Measurements from ENCODE around the gene ITIH2.
"Not testable (repeated sequence)": the region's sequence is repeated elsewhere in the genome, so short reads cannot be mapped to it uniquely, and the experiment has no call there.

ITIH2 gene

GRCh38 chr10:7703140-7703539 is at the start of gene ITIH2:
Gene ITIH2, plus strand, starts transcription at chr10:7703316. Its CDS starts 119 bp downstream, at chr10:7703435.
- Mint-ChIP-seq H3K4me3 (no peak within 1 kb of the TSS), H3K27ac (no peak within 1 kb of the TSS), H3K4me1 (no peaks in the 10 kb centered on the region), H3K27me3 (peaks cover 34% of the 10 kb centered on the region), H3K36me3 (no peaks in the 10 kb centered on the region), H3K9me3 (no peaks in the 10 kb centered on the region)
- no peak for DNase-seq
- CTCF ChIA-PET = interaction anchor here (1.0 to 1.1 kb wide), 2 partner anchors 14 to 17 kb away, joined by 3 to 6 read pairs; no protein-coding TSS in a partner anchor

DNA sequence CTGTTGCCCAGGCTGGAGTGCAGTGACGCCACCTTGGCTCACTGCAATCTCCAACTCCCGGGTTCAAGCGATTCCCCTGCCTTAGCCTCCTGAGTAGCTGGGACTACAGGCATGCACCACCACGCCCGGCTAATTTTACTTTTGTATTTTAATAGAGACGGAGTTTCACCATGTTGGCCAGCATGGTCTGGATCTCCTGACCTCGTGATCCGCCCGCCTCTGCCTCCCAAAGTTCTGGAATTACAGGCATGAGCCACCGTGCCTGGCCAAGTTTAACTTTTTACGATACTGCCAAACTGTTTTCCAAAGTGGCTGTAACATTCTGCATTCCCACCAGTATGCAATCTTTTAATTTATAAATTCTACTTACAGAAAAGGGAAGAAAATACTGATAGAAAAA is 46.0 kb upstream of the ITIH2 start:
- CTCF ChIA-PET = interaction anchor here (1.2 kb wide), 1 partner anchor 94 kb away, joined by 3 read pairs; no protein-coding TSS in a partner anchor
- not testable (repeated sequence) for H3K27me3 Mint-ChIP-seq, H3K4me1 Mint-ChIP-seq, H3K9me3 Mint-ChIP-seq, DNase-seq, H3K36me3 Mint-ChIP-seq, H3K4me3 Mint-ChIP-seq, H3K27ac Mint-ChIP-seq

DNA sequence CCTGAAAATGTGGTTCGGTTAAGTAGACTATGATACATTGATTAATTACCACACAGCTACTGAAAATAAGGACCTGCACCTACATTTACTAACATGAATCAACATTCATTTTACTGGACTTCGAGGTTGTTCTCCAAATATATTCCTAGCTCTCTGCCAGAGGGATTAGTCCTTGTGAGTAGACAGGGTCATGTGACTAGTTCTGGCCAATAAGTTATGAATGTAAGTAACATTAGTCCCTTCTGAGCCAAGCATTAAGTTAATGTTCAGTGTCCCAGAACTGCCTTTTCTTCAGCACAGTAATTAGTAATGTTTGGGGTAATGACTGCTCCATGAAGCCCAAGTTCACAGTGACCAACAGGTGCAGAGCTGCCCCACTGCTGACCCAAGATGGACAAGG is 45.6 kb upstream of the ITIH2 start:
- no peak for DNase-seq
- Mint-ChIP-seq H3K36me3 (no peaks in the 10 kb centered on the region), H3K4me1 (no peaks in the 10 kb centered on the region), H3K27me3 (peaks cover 12% of the 10 kb centered on the region), H3K4me3 (no peak overlapping the region), H3K27ac (no peak overlapping the region), H3K9me3 (no peaks in the 10 kb centered on the region)
- CTCF ChIA-PET = interaction anchor here (1.2 kb wide), 1 partner anchor 94 kb away, joined by 3 read pairs; no protein-coding TSS in a partner anchor

GRCh38 chr10:7659560-7659959 is 43.6 kb upstream of the ITIH2 start:
- Mint-ChIP-seq H3K27me3 (peaks cover 18% of the 10 kb centered on the region), H3K27ac (no peak overlapping the region), H3K9me3 (no peaks in the 10 kb centered on the region), H3K4me1 (no peaks in the 10 kb centered on the region), H3K36me3 (no peaks in the 10 kb centered on the region), H3K4me3 (no peak overlapping the region)
- DNase-seq = no peak
- CTCF ChIA-PET = no interaction called here

GRCh38 chr10:7662522-7662921 is 40.6 kb upstream of the ITIH2 start:
- Mint-ChIP-seq H3K27me3 (peaks cover 36% of the 10 kb centered on the region), H3K9me3 (no peaks in the 10 kb centered on the region), H3K4me1 (peaks cover 5% of the 10 kb centered on the region), H3K27ac (no peak overlapping the region), H3K4me3 (no peak overlapping the region), H3K36me3 (no peaks in the 10 kb centered on the region)
- CTCF ChIA-PET = no interaction called here
- DNase-seq = no peak

DNA sequence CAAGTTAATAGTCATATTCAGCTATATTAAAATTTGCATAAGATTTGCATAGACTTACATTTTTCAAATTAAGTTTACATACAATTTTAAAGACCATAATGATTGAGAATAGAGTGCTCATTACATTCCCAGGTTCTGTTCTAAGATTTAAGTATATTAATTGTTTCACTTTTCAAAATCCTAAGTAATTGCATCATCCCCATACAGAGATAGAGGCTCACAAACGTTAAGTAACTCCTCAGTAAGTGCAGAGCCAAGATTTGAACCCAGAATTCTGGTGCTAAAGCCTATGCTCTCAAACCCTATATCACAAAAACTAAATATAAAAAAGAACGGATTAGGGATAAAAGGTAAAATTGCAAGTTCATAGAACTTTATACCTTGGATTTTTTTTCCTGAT is 38.4 kb upstream of the ITIH2 start:
- peaks cover 56% of the 10 kb centered on the region for H3K27me3 Mint-ChIP-seq
- no peak overlapping the region for H3K27ac Mint-ChIP-seq
- CTCF ChIA-PET = no interaction called here
- no peak overlapping the region for H3K4me3 Mint-ChIP-seq
- peaks cover 8% of the 10 kb centered on the region for H3K4me1 Mint-ChIP-seq
- DNase-seq = no peak
- no peaks in the 10 kb centered on the region for H3K36me3 Mint-ChIP-seq
- no peaks in the 10 kb centered on the region for H3K9me3 Mint-ChIP-seq

DNA sequence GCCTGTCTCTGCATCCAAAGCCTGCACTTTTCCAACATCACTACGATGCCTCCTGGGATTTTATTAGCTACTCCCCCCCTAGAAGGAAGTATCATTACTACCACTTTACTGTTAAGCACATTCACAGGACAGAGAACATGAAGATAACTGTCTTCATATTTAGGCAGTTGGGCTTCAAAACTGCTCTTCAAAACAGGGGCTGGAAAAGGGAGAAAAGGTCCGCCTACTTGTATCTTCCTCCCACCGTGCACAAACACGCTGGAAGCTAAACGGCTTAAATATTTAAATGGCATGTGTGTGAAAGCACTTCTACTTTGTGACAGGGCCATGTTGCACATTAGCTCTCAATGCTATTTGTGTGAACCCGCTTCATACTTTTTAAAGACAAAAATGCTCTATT is 37.3 kb upstream of the ITIH2 start:
- CTCF ChIA-PET = interaction anchor here (0.8 kb wide), 1 partner anchor 22 kb away, joined by 3 read pairs; no protein-coding TSS in a partner anchor
- H3K27ac Mint-ChIP-seq = no peak overlapping the region

DNA sequence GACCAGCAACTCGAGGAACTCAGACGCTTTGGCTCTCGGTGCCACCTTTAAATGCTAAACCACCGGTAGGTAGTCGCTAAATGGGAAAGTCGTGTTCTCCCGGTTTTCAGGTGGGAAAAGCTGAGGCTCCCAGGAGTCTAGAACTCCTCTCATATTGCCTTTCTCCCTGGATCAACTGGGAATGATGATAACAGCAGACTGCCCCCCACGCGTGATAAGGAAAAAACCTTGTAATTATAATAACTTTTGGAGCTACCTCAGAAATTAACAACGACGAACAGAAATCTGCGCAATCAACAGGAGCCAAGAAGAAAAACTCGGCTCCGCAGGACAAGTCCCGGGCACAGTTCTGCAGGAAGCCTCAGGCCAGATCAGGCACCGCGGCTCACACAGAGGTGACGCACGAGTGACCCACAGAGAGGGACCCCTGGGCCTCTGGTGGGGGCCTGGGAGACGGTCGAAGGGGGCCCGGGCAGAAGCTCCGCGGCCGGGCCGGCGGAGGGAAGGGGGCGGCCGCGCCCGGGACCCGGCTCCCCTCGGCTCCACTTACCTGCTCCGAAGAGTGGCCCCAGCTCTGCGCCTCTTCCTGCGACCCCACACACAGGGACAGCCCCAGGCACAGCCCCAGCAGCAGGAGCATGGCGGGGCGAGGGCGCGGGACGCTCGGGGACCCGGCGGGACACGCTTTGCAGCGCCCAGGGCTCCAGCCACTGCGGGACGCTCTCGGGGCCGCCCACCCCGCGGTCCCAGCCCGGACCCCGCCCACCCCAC is 36.7 kb upstream of the ITIH2 start, which contains the start of gene ITIH5:
ITIH5 (minus strand) TSS at position 714 of the 771 bp plus-strand sequence; CDS start at position 640, 74 bp downstream.
- Mint-ChIP-seq H3K4me1 (peaks cover 8% of the 10 kb centered on the region), H3K27me3 (peaks cover 70% of the 10 kb centered on the region), H3K36me3 (no peaks in the 10 kb centered on the region), H3K9me3 (no peaks in the 10 kb centered on the region), H3K27ac (no peak within 1 kb of the TSS), H3K4me3 (peak within 1 kb of the TSS; percentile 46)
- CTCF ChIA-PET = no interaction called here
- no peak for DNase-seq

More for the DNA sequence above, 37.3 kb upstream of the ITIH2 start:
- Mint-ChIP-seq H3K4me3 (peak overlapping the region; percentile 29), H3K4me1 (peaks cover 8% of the 10 kb centered on the region), H3K36me3 (no peaks in the 10 kb centered on the region), H3K9me3 (no peaks in the 10 kb centered on the region), H3K27me3 (peaks cover 64% of the 10 kb centered on the region)
- no peak for DNase-seq

GRCh38 chr10:7667262-7668141 is 35.6 kb upstream of the ITIH2 start:
- Mint-ChIP-seq H3K27me3 (peaks cover 69% of the 10 kb centered on the region), H3K4me3 (peak overlapping the region; percentile 46), H3K4me1 (peaks cover 8% of the 10 kb centered on the region), H3K27ac (no peak overlapping the region), H3K36me3 (no peaks in the 10 kb centered on the region), H3K9me3 (no peaks in the 10 kb centered on the region)
- CTCF ChIA-PET = no interaction called here
- DNase-seq = no peak

GRCh38 chr10:7670157-7670556 is 33.0 kb upstream of the ITIH2 start:
- DNase-seq = no peak
- H3K9me3 Mint-ChIP-seq = no peaks in the 10 kb centered on the region
- peaks cover 73% of the 10 kb centered on the region for H3K27me3 Mint-ChIP-seq
- H3K27ac Mint-ChIP-seq = no peak overlapping the region
- no peak overlapping the region for H3K4me3 Mint-ChIP-seq
- CTCF ChIA-PET = interaction anchor here (0.6 to 1.1 kb wide), 2 partner anchors 145 to 319 kb away, joined by 3 to 4 read pairs; no protein-coding TSS in a partner anchor
- no peaks in the 10 kb centered on the region for H3K36me3 Mint-ChIP-seq
- H3K4me1 Mint-ChIP-seq = peaks cover 8% of the 10 kb centered on the region

DNA sequence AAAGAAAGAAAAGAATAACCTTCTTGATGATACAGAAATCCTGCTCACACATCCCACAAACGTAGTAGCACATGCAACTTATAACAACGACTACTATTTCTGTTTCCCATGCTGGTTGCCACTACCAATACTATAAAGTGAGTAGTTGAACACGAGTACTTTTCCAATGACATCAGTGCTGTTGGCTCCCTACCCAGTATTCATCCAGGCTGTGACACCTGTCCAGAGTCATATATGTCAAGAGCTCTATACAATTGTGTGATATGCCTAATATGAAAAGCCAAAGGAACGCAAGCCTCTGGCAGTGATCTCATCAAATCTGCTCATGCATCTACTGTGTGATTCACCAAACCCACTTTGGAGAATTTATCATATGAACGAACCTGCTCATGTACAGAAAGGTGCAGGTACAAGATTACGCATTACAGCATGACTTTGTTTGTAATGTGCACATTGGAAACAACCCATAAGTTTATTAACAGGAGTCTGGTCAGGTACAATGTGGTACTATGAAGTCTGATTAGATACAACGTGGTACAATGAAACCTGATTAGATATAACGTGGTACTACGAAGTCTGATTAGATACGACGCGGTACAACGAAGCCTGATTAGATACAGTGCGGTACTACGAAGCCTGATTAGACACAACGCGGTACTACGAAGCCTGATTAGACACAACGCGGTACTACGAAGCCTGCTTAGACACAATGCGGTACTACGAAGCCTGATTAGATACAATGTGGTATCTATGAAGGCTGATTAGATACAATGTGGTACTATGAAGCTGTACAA is 30.6 kb upstream of the ITIH2 start:
- Mint-ChIP-seq H3K36me3 (no peaks in the 10 kb centered on the region), H3K4me3 (no peak overlapping the region), H3K27ac (no peak overlapping the region), H3K4me1 (peaks cover 3% of the 10 kb centered on the region), H3K9me3 (no peaks in the 10 kb centered on the region), H3K27me3 (peaks cover 72% of the 10 kb centered on the region)
- DNase-seq = no peak
- CTCF ChIA-PET = no interaction called here

- Mint-ChIP-seq H3K9me3 (no peaks in the 10 kb centered on the region), H3K4me1 (no peaks in the 10 kb centered on the region), H3K27ac (no peak overlapping the region), H3K4me3 (no peak overlapping the region), H3K27me3 (peaks cover 40% of the 10 kb centered on the region), H3K36me3 (no peaks in the 10 kb centered on the region)
- CTCF ChIA-PET = no interaction called here
- DNase-seq = no peak
Measured at GRCh38 chr10:7679256-7679655, 23.9 kb upstream of the ITIH2 start.

DNA sequence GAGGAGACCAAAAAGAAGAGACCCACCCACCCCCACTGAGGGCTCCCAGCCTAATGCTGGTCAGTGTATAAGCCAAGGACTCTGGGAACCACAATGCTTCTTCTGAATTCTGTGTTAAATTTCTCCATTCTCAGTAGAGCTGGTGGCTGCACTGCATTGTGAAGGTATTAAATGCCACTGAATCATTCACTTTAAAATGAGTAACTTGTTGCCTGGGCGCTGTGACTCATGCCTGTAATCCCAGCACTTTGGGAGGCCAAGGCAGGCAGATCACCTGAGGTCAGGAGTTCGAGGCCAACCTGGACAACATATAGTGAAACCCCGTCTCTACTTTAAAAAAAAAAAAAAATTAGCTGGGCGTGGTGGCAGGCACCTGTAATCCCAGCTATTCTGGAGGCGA is 23.0 kb upstream of the ITIH2 start:
- H3K4me3 Mint-ChIP-seq, H3K27ac Mint-ChIP-seq, H3K4me1 Mint-ChIP-seq, CTCF ChIA-PET, H3K36me3 Mint-ChIP-seq, DNase-seq, H3K9me3 Mint-ChIP-seq: not testable (repeated sequence)
- H3K27me3 Mint-ChIP-seq = peaks cover 36% of the 10 kb centered on the region

Data from activated naive CD4-positive, alpha-beta T cell treated with anti-CD3 and anti-CD28 coated beads, Interleukin-2, amount 10 ng/mL, durations not matched to agents 7 days and 5 days (primary cell).